ENCODE results near the gene AATF. TPM values are rescaled to one million over a fixed set of nuclear protein-coding genes. Genes with fewer than 3 reads are reported as not detected.

The AATF gene
- total RNA-seq, 1 donor from 2014 or later = 38.5 TPM

DNA sequence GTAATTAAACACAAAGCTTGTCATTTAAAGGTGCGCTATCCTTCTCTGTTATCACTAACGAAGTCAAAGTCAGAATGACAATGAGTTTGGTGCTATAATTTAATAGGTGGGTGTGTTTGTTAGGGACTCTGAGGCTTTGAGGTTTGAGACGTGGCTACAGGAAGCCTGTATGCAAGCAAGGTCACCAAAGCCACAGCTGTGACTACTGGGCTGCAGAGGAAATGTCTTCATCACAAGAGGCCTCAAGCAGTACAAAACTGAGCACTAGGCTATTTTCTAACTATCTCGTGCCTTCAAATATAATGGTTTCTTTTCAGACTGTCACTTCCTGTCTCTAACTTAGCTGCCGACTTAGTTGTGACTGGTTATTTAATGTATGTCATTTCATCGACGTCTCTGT is 141.2 kb downstream of the AATF start:
- Mint-ChIP-seq H3K4me3 (ENCODE audit: unreplicated experiment) (no peak overlapping the region), H3K4me1 (ENCODE audit: low read depth) (no peaks in the 10 kb centered on the region), H3K27me3 (ENCODE audit: low read depth) (no peaks in the 10 kb centered on the region), H3K9me3 (ENCODE audit: low read depth) (no peaks in the 10 kb centered on the region), H3K27ac (ENCODE audit: unreplicated experiment) (no peak overlapping the region), H3K36me3 (ENCODE audit: low read depth) (peaks cover 30% of the 10 kb centered on the region)
- TF ChIP-seq, protein P1, sequence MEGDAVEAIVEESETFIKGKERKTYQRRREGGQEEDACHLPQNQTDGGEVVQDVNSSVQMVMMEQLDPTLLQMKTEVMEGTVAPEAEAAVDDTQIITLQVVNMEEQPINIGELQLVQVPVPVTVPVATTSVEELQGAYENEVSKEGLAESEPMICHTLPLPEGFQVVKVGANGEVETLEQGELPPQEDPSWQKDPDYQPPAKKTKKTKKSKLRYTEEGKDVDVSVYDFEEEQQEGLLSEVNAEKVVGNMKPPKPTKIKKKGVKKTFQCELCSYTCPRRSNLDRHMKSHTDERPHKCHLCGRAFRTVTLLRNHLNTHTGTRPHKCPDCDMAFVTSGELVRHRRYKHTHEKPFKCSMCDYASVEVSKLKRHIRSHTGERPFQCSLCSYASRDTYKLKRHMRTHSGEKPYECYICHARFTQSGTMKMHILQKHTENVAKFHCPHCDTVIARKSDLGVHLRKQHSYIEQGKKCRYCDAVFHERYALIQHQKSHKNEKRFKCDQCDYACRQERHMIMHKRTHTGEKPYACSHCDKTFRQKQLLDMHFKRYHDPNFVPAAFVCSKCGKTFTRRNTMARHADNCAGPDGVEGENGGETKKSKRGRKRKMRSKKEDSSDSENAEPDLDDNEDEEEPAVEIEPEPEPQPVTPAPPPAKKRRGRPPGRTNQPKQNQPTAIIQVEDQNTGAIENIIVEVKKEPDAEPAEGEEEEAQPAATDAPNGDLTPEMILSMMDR (IDR thresholded peaks at IDR 0.05) = no peak
- DNase-seq (ENCODE audit: low spot score) = no peak

DNA sequence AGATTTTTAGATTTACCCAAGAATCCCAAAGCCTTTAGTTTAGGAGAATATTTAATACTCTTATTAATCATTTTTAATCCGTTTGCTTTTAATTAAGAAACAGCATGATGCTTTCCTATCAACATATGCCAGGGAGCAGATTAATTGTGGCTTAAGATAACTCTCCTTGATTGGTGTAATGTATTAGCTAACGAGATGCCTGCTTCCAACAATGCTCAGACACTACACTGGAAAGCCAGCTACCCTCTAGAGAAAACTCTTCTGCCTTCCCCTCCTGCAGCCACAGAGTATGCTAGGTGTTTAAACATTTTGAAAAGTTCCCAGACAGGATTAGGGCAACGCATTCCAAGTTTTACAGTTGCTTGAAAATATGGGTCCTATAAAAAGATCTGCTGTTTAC is 142.2 kb downstream of the AATF start:
- Mint-ChIP-seq H3K27ac (ENCODE audit: unreplicated experiment) (no peak overlapping the region), H3K4me3 (ENCODE audit: unreplicated experiment) (no peak overlapping the region), H3K4me1 (ENCODE audit: low read depth) (no peaks in the 10 kb centered on the region), H3K36me3 (ENCODE audit: low read depth) (peaks cover 31% of the 10 kb centered on the region), H3K27me3 (ENCODE audit: low read depth) (no peaks in the 10 kb centered on the region), H3K9me3 (ENCODE audit: low read depth) (no peaks in the 10 kb centered on the region)
- TF ChIP-seq, protein P1 (IDR thresholded peaks at IDR 0.05) = no peak
- DNase-seq (ENCODE audit: low spot score) = no peak

DNA sequence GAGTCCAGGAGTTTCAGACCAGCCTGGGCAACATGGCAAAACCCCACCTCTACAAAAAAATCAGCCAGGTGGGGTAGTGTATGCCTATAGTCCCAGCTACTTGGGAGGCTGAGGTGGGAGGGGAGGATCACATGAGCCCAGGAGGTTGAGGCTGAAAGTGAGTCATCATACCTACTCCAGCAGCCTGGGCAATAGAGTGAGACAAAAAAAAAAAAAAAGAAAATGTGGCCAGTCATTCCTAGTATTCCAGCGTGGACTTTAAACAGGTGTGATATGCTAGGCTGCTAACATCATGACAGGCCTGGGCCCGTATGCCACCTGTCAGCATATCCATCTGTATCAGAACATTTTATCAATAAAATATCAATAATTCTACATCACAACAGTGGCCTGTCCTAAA is 143.3 kb downstream of the AATF start:
- Mint-ChIP-seq H3K27me3 (ENCODE audit: low read depth) (no peaks in the 10 kb centered on the region), H3K36me3 (ENCODE audit: low read depth) (peaks cover 35% of the 10 kb centered on the region), H3K4me3 (ENCODE audit: unreplicated experiment) (no peak overlapping the region), H3K9me3 (ENCODE audit: low read depth) (no peaks in the 10 kb centered on the region), H3K4me1 (ENCODE audit: low read depth) (no peaks in the 10 kb centered on the region), H3K27ac (ENCODE audit: unreplicated experiment) (no peak overlapping the region)
- no peak for DNase-seq (ENCODE audit: low spot score)
- TF ChIP-seq, protein P1 (IDR thresholded peaks at IDR 0.05) = no peak

GRCh38 chr17:37092701-37093100 is 143.9 kb downstream of the AATF start:
- Mint-ChIP-seq H3K4me3 (ENCODE audit: unreplicated experiment) (no peak overlapping the region), H3K27ac (ENCODE audit: unreplicated experiment) (no peak overlapping the region), H3K9me3 (ENCODE audit: low read depth) (no peaks in the 10 kb centered on the region), H3K4me1 (ENCODE audit: low read depth) (no peaks in the 10 kb centered on the region), H3K27me3 (ENCODE audit: low read depth) (no peaks in the 10 kb centered on the region), H3K36me3 (ENCODE audit: low read depth) (peaks cover 33% of the 10 kb centered on the region)
- TF ChIP-seq, protein P1 (IDR thresholded peaks at IDR 0.05) = no peak
- DNase-seq (ENCODE audit: low spot score) = no peak

GRCh38 chr17:37094391-37094790 is 145.6 kb downstream of the AATF start:
- peaks cover 28% of the 10 kb centered on the region for H3K36me3 Mint-ChIP-seq (ENCODE audit: low read depth)
- peaks cover 2% of the 10 kb centered on the region for H3K4me1 Mint-ChIP-seq (ENCODE audit: low read depth)
- no peaks in the 10 kb centered on the region for H3K27me3 Mint-ChIP-seq (ENCODE audit: low read depth)
- no peak overlapping the region for H3K4me3 Mint-ChIP-seq (ENCODE audit: unreplicated experiment)
- DNase-seq (ENCODE audit: low spot score) = no peak
- no peak overlapping the region for H3K27ac Mint-ChIP-seq (ENCODE audit: unreplicated experiment)
- no peaks in the 10 kb centered on the region for H3K9me3 Mint-ChIP-seq (ENCODE audit: low read depth)
- TF ChIP-seq, protein P1 (IDR thresholded peaks at IDR 0.05) = no peak

Data from chondrocyte (in vitro differentiated cells).